Epithelial cell of proximal tubule (primary cell): Measurements from ENCODE around the gene UGT1A5. TPM values are rescaled to one million over a fixed set of nuclear protein-coding genes. Genes with fewer than 3 reads are reported as not detected.

Source experiments
- DNase-seq: peaks from one replicate; pipeline ENCODE4 v3.0.0-alpha.2; 2011; ENCODE audit warnings: low read depth
- H3K4me3 ChIP-seq: 2 replicates; pipeline ENCODE4 v1.5.1; 2011; ENCODE audit warnings: low read depth, mild to moderate bottlenecking, low read length
- CTCF ChIP-seq: conservative IDR thresholded peaks from 2 replicates; pipeline ENCODE4 v1.5.1; 2012; ENCODE audit warnings: low read depth, mild to moderate bottlenecking, low read length
- total RNA-seq: library from RNA; depleted of rRNA; stranded (reverse); fragments of >200 nt; gene quantifications from 2 replicates; pipeline ENCODE4 v1.2.3, GENCODE V29; 2015

The UGT1A5 gene
- not detected in 2 replicates for total RNA-seq

- DNase-seq: no peak
- H3K4me3 ChIP-seq: no peak within 1 kb of the TSS
- no peak for TF ChIP-seq CTCF
Observed at GRCh38 chr2:233712611-233713261, at the start of gene UGT1A5. Gene UGT1A5, plus strand, starts transcription at chr2:233712907. Its CDS starts 85 bp downstream, at chr2:233712992.

DNA sequence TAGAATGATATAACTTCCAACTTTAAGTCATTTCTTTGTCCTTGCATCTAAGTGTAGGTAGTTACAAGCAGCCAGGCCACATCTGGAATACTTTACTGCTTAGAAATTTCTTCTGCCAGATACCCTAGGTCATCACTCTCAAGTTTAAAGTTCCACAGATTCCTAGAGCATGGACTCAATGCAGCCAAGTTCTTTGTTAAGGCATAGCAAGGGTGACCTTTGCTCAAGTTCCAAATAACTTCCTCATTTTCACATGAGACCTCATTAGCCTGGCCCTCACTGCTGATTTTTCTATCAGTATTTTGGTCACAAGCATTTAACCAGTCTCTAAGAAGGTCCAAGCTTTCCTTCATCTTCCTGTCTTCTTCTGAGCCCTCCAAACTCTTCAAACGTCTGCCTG is 48.8 kb upstream of the UGT1A5 start:
- no peak overlapping the region for H3K4me3 ChIP-seq
- DNase-seq: no peak
- no peak for TF ChIP-seq CTCF

DNA sequence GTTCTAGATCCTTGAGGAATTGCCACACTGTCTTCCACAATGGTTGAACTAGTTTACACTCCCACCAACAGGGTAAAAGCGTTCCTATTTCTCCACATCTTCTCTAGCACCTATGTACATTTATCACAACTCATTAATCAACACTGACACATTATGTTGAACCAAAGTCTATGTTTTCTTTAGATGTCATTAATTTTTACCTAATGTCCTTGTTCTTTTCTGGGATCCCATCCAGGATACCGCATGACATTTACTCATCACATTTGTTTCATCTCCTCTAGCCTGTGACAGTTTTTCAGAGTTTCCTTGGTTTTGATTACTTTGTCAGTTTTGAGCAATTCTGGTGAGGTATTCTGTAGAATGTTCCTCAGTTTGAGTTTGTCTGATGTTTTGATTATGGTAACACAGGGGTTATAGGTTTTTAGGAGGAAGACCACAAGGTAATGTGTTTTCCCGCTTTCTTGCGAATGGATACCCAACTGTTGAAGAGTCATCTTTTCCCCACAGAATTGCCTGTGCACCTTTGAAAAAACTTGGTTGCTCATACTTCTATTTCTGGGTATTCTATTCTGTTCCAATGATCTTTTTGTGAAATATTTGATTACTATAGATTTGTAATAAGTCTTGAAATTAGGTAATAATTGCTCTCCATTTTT is 44.0 kb upstream of the UGT1A5 start:
- no peak for TF ChIP-seq CTCF
- peak; percentile 83 for DNase-seq
- peak overlapping the region; percentile 10 for H3K4me3 ChIP-seq

GRCh38 chr2:233671290-233672161 is 41.2 kb upstream of the UGT1A5 start, which contains the start of gene UGT1A9:
Gene UGT1A9, plus strand, starts transcription at chr2:233671898. Its CDS starts 37 bp downstream, at chr2:233671935.
- peak within 1 kb of the TSS; percentile 62 for H3K4me3 ChIP-seq
- TF ChIP-seq CTCF: no peak
- no peak for DNase-seq

DNA sequence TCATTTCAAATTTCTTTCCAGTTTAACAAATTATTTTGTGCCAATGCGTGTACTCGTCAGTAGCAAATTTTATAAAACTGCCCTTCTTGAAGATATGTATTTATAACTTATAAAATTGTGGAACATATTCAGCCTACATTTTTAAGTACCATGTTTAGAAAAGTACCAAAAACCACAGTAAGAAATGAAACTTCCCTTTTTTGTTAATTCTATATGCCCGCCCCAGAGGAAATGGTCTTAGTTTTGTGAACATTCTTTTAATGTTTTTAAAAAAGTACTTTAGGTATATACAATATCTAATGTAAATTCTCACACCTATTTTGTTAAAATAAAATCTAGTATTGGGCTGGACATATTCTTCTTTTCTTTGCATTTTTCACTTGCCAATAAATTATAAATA is 39.8 kb upstream of the UGT1A5 start:
- DNase-seq: no peak
- H3K4me3 ChIP-seq: peak overlapping the region; percentile 62
- TF ChIP-seq CTCF: no peak

GRCh38 chr2:233673896-233674295 is 38.8 kb upstream of the UGT1A5 start:
- TF ChIP-seq CTCF: no peak
- peak overlapping the region; percentile 62 for H3K4me3 ChIP-seq
- no peak for DNase-seq
